ENCODE data around the gene CDH23. TPM values are rescaled to one million over a fixed set of nuclear protein-coding genes. Genes with fewer than 3 reads are reported as not detected.

CDH23 gene
- total and polyA plus RNA-seq, 10 of the 15 experiments (the other 5 are each of a cell fraction or from before 2014, with no cell fraction given) = 0.09 to 0.40 (median 0.15) TPM; not detected in 1

GRCh38 chr10:71468363-71469094 is 71.8 kb downstream of the CDH23 start:
- no peak overlapping the region for H3K27ac ChIP-seq (ENCODE audit: control insufficient read depth, insufficient read depth)
- no peaks in the 10 kb centered on the region for H3K79me2 ChIP-seq (ENCODE audit: control insufficient read depth, insufficient read depth, low read length)
- no peaks in the 10 kb centered on the region for H3K9me3 ChIP-seq (replicated peaks; ENCODE audit: control insufficient read depth, insufficient read depth, low read length)
- TF ChIP-seq ZSCAN29 (IDR thresholded peaks at IDR 0.05) (no peak), GATAD2B (conservative IDR thresholded peaks at IDR 0.05; ENCODE audit: low read depth) (no peak), ATF2 (IDR thresholded peaks at IDR 0.05; ENCODE audit: low read length) (no peak), CREM (IDR thresholded peaks at IDR 0.05; ENCODE audit: low read depth) (no peak), MEF2A (IDR thresholded peaks at IDR 0.05; ENCODE audit: insufficient read depth, low read depth, low read length) (no peak), JUND (IDR thresholded peaks at IDR 0.05; ENCODE audit: low read depth, low read length) (no peak), POLR2AphosphoS2 (IDR thresholded peaks at IDR 0.05; ENCODE audit: low read depth, low read length) (no peak), RELB (IDR thresholded peaks at IDR 0.05; ENCODE audit: low read depth) (no peak), SMAD1 (IDR thresholded peaks at IDR 0.05; ENCODE audit: low read depth, partially characterized antibody) (no peak), IKZF2 (IDR thresholded peaks at IDR 0.05) (no peak), POLR2A (IDR thresholded peaks at IDR 0.05; ENCODE audit: low read depth, low read length) (no peak), CBX3 (IDR thresholded peaks at IDR 0.05; ENCODE audit: borderline replicate concordance, low read depth) (no peak), NFIC (IDR thresholded peaks at IDR 0.05; ENCODE audit: low read depth, low read length) (no peak)
- BruUV-seq (replicated peaks) = no TSS peak
- H3K4me1 ChIP-seq (ENCODE audit: control insufficient read depth, insufficient read depth, low read length) = no peaks in the 10 kb centered on the region
- no peak overlapping the region for H3K9ac ChIP-seq (ENCODE audit: control insufficient read depth, insufficient read depth, low read length)
- H3K4me3 ChIP-seq = no peak overlapping the region
- no peak overlapping the region for H2AFZ ChIP-seq (ENCODE audit: control insufficient read depth, low read depth, low read length)
- in situ Hi-C loops (cut with MboI) (no loop called here), intact Hi-C loops (cut with micrococcal nuclease; ENCODE audit: unreplicated experiment) (no loop called here)
- FAIRE-seq (no peak), ATAC-seq (no peak), DNase-seq (ENCODE audit: low read depth, low spot score) (no peak)
- ChIA-PET SMC1A (ENCODE audit: uncharacterized antibody, unreplicated experiment) (interaction anchor here (0.9 to 1.2 kb wide), 2 partner anchors 27 to 95 kb away, joined by 3 read pairs; no protein-coding TSS in a partner anchor), POLR2A (no interaction called here), CTCF (interaction anchor here (0.9 to 1.3 kb wide), 2 partner anchors 10 to 155 kb away, joined by 3 read pairs; no protein-coding TSS in a partner anchor), RAD21 (ENCODE audit: unreplicated experiment) (no interaction called here)
- H4K20me1 ChIP-seq (ENCODE audit: control insufficient read depth, insufficient read depth) = no peaks in the 10 kb centered on the region
- no peak overlapping the region for H3K4me2 ChIP-seq (ENCODE audit: control insufficient read depth, insufficient read depth)
- peaks cover 2 to 3% of the 10 kb centered on the region in 2 experiments; a peak in 3 of 4 replicates for H3K27me3 ChIP-seq (replicated peaks in 1 of 2; ENCODE audit: control insufficient read depth in 2 of 2, insufficient read depth in 2 of 2, low read length in 1 of 2)
- H3K36me3 ChIP-seq (ENCODE audit: control insufficient read depth in 2 of 2, insufficient read depth in 2 of 2, low read length in 1 of 2) = no peaks in the 10 kb centered on the region
- WGBS (ENCODE audit: insufficient coverage, insufficient replicate concordance, low lambda C conversion rate, missing lambda C conversion rate) = 17% methylated on average over 9 of the region's 9 CpGs

All from GM12878 (cell line).